H1 (cell line): Measurements from ENCODE around the gene OR14K1. TPM values are rescaled to one million over a fixed set of nuclear protein-coding genes. Genes with fewer than 3 reads are reported as not detected.

Experiments used
- CTCF ChIA-PET: fragments of 300-600 bp; sonication (Branson Sonifier 250); formaldehyde crosslinking; loops from one replicate; lab custom pipeline; 2021; ENCODE audit not compliant: partially characterized antibody; lab: Charles Lee
- POLR2A ChIA-PET: fragments of 300-600 bp; sonication (Branson Sonifier 250); formaldehyde crosslinking; loops from one replicate; lab custom pipeline; 2021; ENCODE audit warnings: inconsistent platforms; ENCODE audit not compliant: partially characterized antibody; lab: Charles Lee
- DNase-seq, 2 experiments: peaks; one replicate each; pipeline versions ENCODE4 v3.0.0 to v3.0.0-alpha.2; 2010 to 2022; ENCODE audit warnings: low spot score in 2 of 2, low read depth in 1 of 2, mixed read lengths in 1 of 2
- FAIRE-seq: peaks from 2 replicates; lab custom pipeline; 2011; peaks lifted over from hg19 to GRCh38; lab: Jason Lieb, UNC
- H2AFZ ChIP-seq: 2 replicates; pipeline ENCODE4 v1.8.1; 2012; ENCODE audit warnings: low read length, inconsistent platforms
- H2AK5ac ChIP-seq: 2 replicates; pipeline ENCODE4 v1.6.1; 2013; ENCODE audit warnings: low read depth, low read length
- H2BK120ac ChIP-seq: replicated peaks from 2 replicates; pipeline ENCODE3; 2013; ENCODE audit warnings: low read depth, low read length, inconsistent platforms
- H2BK12ac ChIP-seq: 2 replicates; pipeline ENCODE4 v1.6.1; 2013; ENCODE audit warnings: low read depth, low read length
- H2BK15ac ChIP-seq: 2 replicates; pipeline ENCODE4 v1.6.1; 2013; ENCODE audit warnings: low read length
- H2BK20ac ChIP-seq: 2 replicates; pipeline ENCODE4 v1.6.1; 2013; ENCODE audit warnings: low read length
- H2BK5ac ChIP-seq: 2 replicates; pipeline ENCODE4 v1.6.1; 2013; ENCODE audit warnings: low read depth, low read length
- H3K14ac ChIP-seq: 2 replicates; pipeline ENCODE4 v1.6.1; 2013; ENCODE audit warnings: inconsistent platforms; ENCODE audit not compliant: insufficient read length
- H3K18ac ChIP-seq: 2 replicates; pipeline ENCODE4 v1.6.1; 2013; ENCODE audit warnings: low read length; ENCODE audit errors: extremely low read depth
- H3K23ac ChIP-seq: 2 replicates; pipeline ENCODE4 v1.6.1; 2013; ENCODE audit warnings: inconsistent platforms; ENCODE audit not compliant: insufficient read length
- H3K23me2 ChIP-seq: 2 replicates; pipeline ENCODE4 v1.6.1; 2013; ENCODE audit warnings: low read depth, low read length
- H3K27ac ChIP-seq: 2 replicates; pipeline ENCODE4 v1.6.1; 2011; ENCODE audit warnings: low read depth, low read length, inconsistent platforms
- H3K27me3 ChIP-seq, 4 experiments: replicated peaks in 1 of 4; 1 replicate in 1 of 4; 2 replicates in 3 of 4; pipeline versions ENCODE4 v1.6.1 to v1.8.1; 2011 to 2013; ENCODE audit warnings: low read length in 3 of 4, mild to moderate bottlenecking in 3 of 4, inconsistent platforms in 2 of 4, mixed read lengths in 2 of 4, moderate library complexity in 1 of 4; ENCODE audit not compliant: control insufficient read depth in 3 of 4, insufficient read depth in 3 of 4; ENCODE audit errors: extremely low read depth in 1 of 4
- H3K36me3 ChIP-seq, 4 experiments: 2 replicates each; pipeline versions ENCODE4 v1.6.1 to v1.8.1; 2011 to 2013; ENCODE audit warnings: mild to moderate bottlenecking in 4 of 4, low read length in 3 of 4, moderate library complexity in 2 of 4, control low read depth in 1 of 4, inconsistent platforms in 1 of 4; ENCODE audit not compliant: insufficient read depth in 4 of 4, control insufficient read depth in 2 of 4
- H3K4ac ChIP-seq: replicated peaks from 2 replicates; pipeline ENCODE3; 2013; ENCODE audit warnings: low read length, low read depth, mixed read lengths, inconsistent platforms; ENCODE audit not compliant: insufficient read length
- H3K4me1 ChIP-seq, 4 experiments: replicated peaks in 1 of 4; 1 replicate in 1 of 4; 2 replicates in 3 of 4; pipeline versions ENCODE4 v1.6.1 to v1.8.1; 2011 to 2013; ENCODE audit warnings: low read length in 3 of 4, inconsistent platforms in 2 of 4, mixed read lengths in 1 of 4; ENCODE audit not compliant: insufficient read depth in 4 of 4, control insufficient read depth in 3 of 4
- H3K4me2 ChIP-seq, 2 experiments: 2 replicates each; pipeline versions ENCODE4 v1.6.1 to v1.8.1; 2011 to 2013; ENCODE audit warnings: low read depth in 2 of 2, low read length in 2 of 2, control low read depth in 1 of 2, inconsistent platforms in 1 of 2, mild to moderate bottlenecking in 1 of 2; ENCODE audit not compliant: insufficient read depth in 1 of 2
- H3K4me3 ChIP-seq, 4 experiments: fragments of 200-600, 300-600 bp in 1 of 4; sonication (generic), shearing (Covaris generic), sonication (Bioruptor Twin) in 1 of 4; 2 replicates each; pipeline versions ENCODE4 v1.5.1 to v1.8.1; 2011 to 2016; ENCODE audit warnings: low read length in 4 of 4, low read depth in 3 of 4, control low read depth in 2 of 4, inconsistent platforms in 2 of 4, mild to moderate bottlenecking in 2 of 4, mixed read lengths in 1 of 4, moderate library complexity in 1 of 4; ENCODE audit not compliant: insufficient read depth in 2 of 4; ENCODE audit errors: extremely low read depth in 1 of 4
- H3K56ac ChIP-seq: replicated peaks from 2 replicates; pipeline ENCODE3; 2013; ENCODE audit warnings: low read depth, mild to moderate bottlenecking, mixed read lengths, low read length, inconsistent platforms; ENCODE audit not compliant: insufficient read length
- H3K79me1 ChIP-seq: 2 replicates; pipeline ENCODE4 v1.6.1; 2013; ENCODE audit warnings: low read depth, low read length, control low read depth
- H3K79me2 ChIP-seq, 2 experiments: 2 replicates each; pipeline versions ENCODE4 v1.6.1 to v1.8.1; 2012 to 2013; ENCODE audit warnings: low read length in 2 of 2, mild to moderate bottlenecking in 2 of 2, inconsistent platforms in 1 of 2; ENCODE audit not compliant: insufficient read depth in 2 of 2, control insufficient read depth in 1 of 2
- H3K9ac ChIP-seq, 4 experiments: replicated peaks in 1 of 4; 1 replicate in 1 of 4; 2 replicates in 3 of 4; pipeline versions ENCODE4 v1.6.1 to v1.8.1; 2011 to 2013; ENCODE audit warnings: low read depth in 3 of 4, low read length in 3 of 4, control low read depth in 2 of 4, mild to moderate bottlenecking in 2 of 4, moderate library complexity in 2 of 4, inconsistent platforms in 1 of 4; ENCODE audit errors: extremely low read depth in 1 of 4
- H3K9me3 ChIP-seq, 2 experiments: 2 replicates each; pipeline versions ENCODE4 v1.6.1 to v1.8.1; 2012 to 2013; ENCODE audit warnings: mild to moderate bottlenecking in 2 of 2, moderate library complexity in 2 of 2, control low read depth in 1 of 2, inconsistent platforms in 1 of 2, low read depth in 1 of 2, low read length in 1 of 2, mixed read lengths in 1 of 2; ENCODE audit not compliant: insufficient read depth in 2 of 2
- H4K20me1 ChIP-seq, 2 experiments: replicated peaks in 1 of 2; 2 replicates each; pipeline versions ENCODE3 to v1.8.1; 2011 to 2013; ENCODE audit warnings: inconsistent platforms in 2 of 2, low read length in 2 of 2, mild to moderate bottlenecking in 1 of 2; ENCODE audit not compliant: insufficient read depth in 2 of 2, control insufficient read depth in 1 of 2
- H4K5ac ChIP-seq: 2 replicates; pipeline ENCODE4 v1.6.1; 2013; ENCODE audit warnings: low read length, low read depth, mixed read lengths, inconsistent platforms; ENCODE audit not compliant: insufficient read length
- H4K8ac ChIP-seq: 2 replicates; pipeline ENCODE4 v1.8.0; 2013; ENCODE audit warnings: mild to moderate bottlenecking, moderate library complexity, low read length, inconsistent platforms; ENCODE audit not compliant: insufficient read depth; ENCODE audit errors: extremely low read depth
- H4K91ac ChIP-seq: replicated peaks from 2 replicates; pipeline ENCODE3; 2013; ENCODE audit warnings: low read length, mixed read lengths, inconsistent platforms; ENCODE audit not compliant: insufficient read length
- ATF3 ChIP-seq: IDR thresholded peaks from 2 replicates; pipeline ENCODE4 v1.6.1; 2011; ENCODE audit warnings: low read depth, mild to moderate bottlenecking, low read length; ENCODE audit not compliant: insufficient read depth
- BACH1 ChIP-seq: IDR thresholded peaks from 2 replicates; pipeline ENCODE4 v1.6.1; 2012; ENCODE audit warnings: low read length, improper control_type of control experiment
- CEBPB ChIP-seq: IDR thresholded peaks from 2 replicates; pipeline ENCODE4 v1.6.1; 2012; ENCODE audit warnings: low read depth, low read length
- CTCF ChIP-seq, 3 experiments: IDR thresholded peaks; 1 replicate in 2 of 3; 2 replicates in 1 of 3; pipeline versions ENCODE4 v1.5.1 to v1.6.1; 2011; ENCODE audit warnings: low read length in 3 of 3, mild to moderate bottlenecking in 3 of 3, inconsistent platforms in 2 of 3, low read depth in 1 of 3, moderate library complexity in 1 of 3; ENCODE audit not compliant: insufficient read depth in 1 of 3; ENCODE audit errors: control extremely low read depth in 1 of 3
- E2F6 ChIP-seq: IDR thresholded peaks from 2 replicates; pipeline ENCODE4 v1.6.1; 2012; ENCODE audit warnings: inconsistent platforms
- MAFK ChIP-seq: IDR thresholded peaks from 2 replicates; pipeline ENCODE4 v1.6.1; 2012; ENCODE audit warnings: low read depth, mild to moderate bottlenecking, improper control_type of control experiment, low read length
- POLR2A ChIP-seq, 2 experiments: IDR thresholded peaks; 1 replicate in 1 of 2; 2 replicates in 1 of 2; pipeline ENCODE4 v1.6.1; 2011; ENCODE audit warnings: low read depth in 2 of 2, low read length in 2 of 2, mild to moderate bottlenecking in 2 of 2; ENCODE audit errors: control extremely low read depth in 1 of 2
- RFX5 ChIP-seq: IDR thresholded peaks from 2 replicates; pipeline ENCODE4 v1.6.1; 2011; ENCODE audit warnings: low read depth, low read length, improper control_type of control experiment, borderline replicate concordance
- RNF2 ChIP-seq: fragments of 200-900, 300-1000 bp; sonication (generic); IDR thresholded peaks from 2 replicates; pipeline ENCODE4 v1.7.1; 2016; ENCODE audit warnings: borderline replicate concordance, low read depth, mild to moderate bottlenecking, antibody characterized with exemption, low read length; ENCODE audit not compliant: poor library complexity, severe bottlenecking; ENCODE audit errors: missing control alignments
- SP1 ChIP-seq: IDR thresholded peaks from 2 replicates; pipeline ENCODE4 v1.6.1; 2011; ENCODE audit warnings: low read depth, low read length
- YY1 ChIP-seq: IDR thresholded peaks from 2 replicates; pipeline ENCODE4 v1.6.1; 2011; ENCODE audit warnings: low read depth, mild to moderate bottlenecking, low read length
- WGBS, 2 experiments: shearing (Covaris generic) in 1 of 2; methylation state at CpG; one replicate each; pipeline versions ENCODE4 v1.1.6 to v1.1.7; 2013 to 2015; ENCODE audit warnings: low lambda C conversion rate in 2 of 2, mixed read lengths in 2 of 2, inconsistent platforms in 1 of 2, low coverage in 1 of 2, missing lambda C conversion rate in 1 of 2; ENCODE audit not compliant: insufficient replicate concordance in 2 of 2, insufficient coverage in 1 of 2, insufficient read length in 1 of 2; ENCODE audit errors: extremely low coverage in 1 of 2, missing lambda C conversion rate in 1 of 2; 5-methylcytosine and 5-hydroxymethylcytosine counted together
- polyA plus RNA-seq, 7 experiments: library from polyadenylated mRNA; depleted of rRNA in 3 of 7; stranded (reverse) in 5 of 7; unstranded in 2 of 7; fragments of >200 nt in 5 of 7; fragments of 200-250 nt in 2 of 7; gene quantifications; 1 replicate in 5 of 7; 2 replicates in 1 of 7; 4 replicates in 1 of 7; pipeline versions ENCODE4 v1.2.1 to v1.2.3, GENCODE V29; 2011 to 2013; ENCODE audit warnings: missing spikeins in 2 of 7, mixed read lengths in 2 of 7
- total RNA-seq: library from RNA; stranded (reverse); fragmentation: NEBNext Ultra II Directional; extraction: Animal tissue kit (Norgen Biotek cat#: 25700); gene quantifications from 2 replicates; pipeline ENCODE4 v1.2.1, GENCODE V29; 2021

OR14K1 gene
- total and polyA plus RNA-seq, 2 of the 8 experiments (the other 6 are each of a cell fraction or from before 2014, with no cell fraction given), result not detected

GRCh38 chr1:247741756-247742155, 3.3 kb downstream of the OR14K1 start:
- Histone ChIP-seq H3K18ac (no peak overlapping the region), H4K5ac (no peak overlapping the region), H3K79me2 (no peaks in the 10 kb centered on the region), H3K4ac (no peak overlapping the region), H3K4me3 (no peak overlapping the region), H2AK5ac (no peak overlapping the region), H3K4me1 (no peaks in the 10 kb centered on the region), H3K4me2 (no peak overlapping the region), H3K27me3 (no peaks in the 10 kb centered on the region), H3K79me1 (no peaks in the 10 kb centered on the region), H2BK12ac (no peak overlapping the region), H3K36me3 (no peaks in the 10 kb centered on the region), H4K8ac (no peak overlapping the region), H3K23me2 (no peaks in the 10 kb centered on the region), H4K20me1 (no peaks in the 10 kb centered on the region), H3K14ac (no peak overlapping the region), H2AFZ (no peak overlapping the region), H2BK15ac (no peak overlapping the region), H2BK120ac (no peak overlapping the region), H2BK20ac (no peak overlapping the region), H3K56ac (no peak overlapping the region), H3K9ac (no peak overlapping the region), H3K9me3 (peaks cover 64 to 65% of the 10 kb centered on the region in 2 experiments), H3K27ac (no peak overlapping the region), H2BK5ac (no peak overlapping the region), H3K23ac (no peak overlapping the region), H4K91ac (no peak overlapping the region)
- FAIRE-seq, result no peak
- CTCF ChIA-PET, result no interaction called here
- DNase-seq, result no peak
- 71% methylated on average over 5 of the region's 5 CpGs; no CpG with 5 or more reads in 1 of the 2 experiments for WGBS, 2 experiments
- POLR2A ChIA-PET, result no interaction called here
- no peak for TF ChIP-seq POLR2A (IDR thresholded peaks at IDR 0.05; ENCODE audit: control extremely low read depth in 1 of 2, low read depth in 2 of 2, low read length in 2 of 2)
- no peak for TF ChIP-seq RFX5
- TF ChIP-seq CTCF (IDR thresholded peaks at IDR 0.05; ENCODE audit: control extremely low read depth in 1 of 3, insufficient read depth in 1 of 3, low read depth in 1 of 3, low read length in 3 of 3), result no peak
- TF ChIP-seq E2F6, result no peak
- TF ChIP-seq MAFK, result no peak
- TF ChIP-seq SP1, result no peak
- TF ChIP-seq RNF2, result no peak
- no peak for TF ChIP-seq YY1
- no peak for TF ChIP-seq CEBPB
- no peak for TF ChIP-seq ATF3
- TF ChIP-seq BACH1, result no peak
